Skeletal muscle tissue (tissue), 4 donors: ENCODE measurements around the gene AFAP1. TPM values are rescaled to one million over a fixed set of nuclear protein-coding genes. Genes with fewer than 3 reads are reported as not detected.

Experiments used
- H3K27ac ChIP-seq: one replicate; pipeline ENCODE4 v1.7.0; 2013; ENCODE audit warnings: mild to moderate bottlenecking, low read depth, low read length, inconsistent platforms
- H3K27me3 ChIP-seq, 3 donors: one replicate each; pipeline ENCODE4 v1.7.0; 2013; ENCODE audit warnings: low read length in 3 of 3; ENCODE audit not compliant: control insufficient read depth in 3 of 3, insufficient read depth in 3 of 3
- H3K36me3 ChIP-seq, 3 donors: one replicate each; pipeline ENCODE4 v1.7.0; 2013; ENCODE audit warnings: low read length in 3 of 3; ENCODE audit not compliant: control insufficient read depth in 3 of 3, insufficient read depth in 3 of 3
- H3K4me1 ChIP-seq, 3 donors: one replicate each; pipeline ENCODE4 v1.7.0; 2013; ENCODE audit warnings: low read length in 3 of 3, mild to moderate bottlenecking in 3 of 3; ENCODE audit not compliant: control insufficient read depth in 3 of 3, insufficient read depth in 3 of 3
- H3K4me3 ChIP-seq, 3 donors: one replicate each; pipeline ENCODE4 v1.7.0; 2013; ENCODE audit warnings: low read length in 3 of 3
- H3K9ac ChIP-seq, 3 donors: one replicate each; pipeline ENCODE4 v1.7.0; 2013; ENCODE audit warnings: low read length in 3 of 3, mild to moderate bottlenecking in 3 of 3, moderate library complexity in 2 of 3, low read depth in 1 of 3
- H3K9me3 ChIP-seq, 3 donors: one replicate each; pipeline ENCODE4 v1.7.0; 2013; ENCODE audit warnings: low read length in 3 of 3; ENCODE audit not compliant: control insufficient read depth in 3 of 3
- total RNA-seq: library from RNA; depleted of rRNA; stranded (reverse); fragments of >200 nt; gene quantifications from one replicate; pipeline ENCODE4 v1.2.3, GENCODE V29; 2014
- donor health status: Osteomylitis.

Gene AFAP1
- total RNA-seq, 1 donor from 2014 or later = 29.2 TPM

GRCh38 chr4:7759216-7759615 lies 180.4 kb downstream of the AFAP1 start:
- no peak overlapping the region for H3K9ac ChIP-seq
- H3K4me3 ChIP-seq = no peak overlapping the region
- H3K27ac ChIP-seq = no peak overlapping the region
- peaks cover 4 to 7% (median 5%) of the 10 kb centered on the region in 3 donors for H3K36me3 ChIP-seq
- no peaks in the 10 kb centered on the region for H3K27me3 ChIP-seq
- H3K4me1 ChIP-seq = peaks cover 8 to 26% (median 11%) of the 10 kb centered on the region in 3 donors
- H3K9me3 ChIP-seq = no peaks in the 10 kb centered on the region

- Histone ChIP-seq H3K27me3 (no peaks in the 10 kb centered on the region), H3K27ac (no peak overlapping the region), H3K4me3 (no peak overlapping the region), H3K4me1 (peaks cover 8 to 28% (median 13%) of the 10 kb centered on the region in 3 donors), H3K36me3 (peaks cover 0 to 3% (median 3%) of the 10 kb centered on the region in 3 donors), H3K9me3 (no peaks in the 10 kb centered on the region), H3K9ac (no peak overlapping the region)
Measured at GRCh38 chr4:7758476-7758875, 181.2 kb downstream of the AFAP1 start.

- Histone ChIP-seq H3K9me3 (no peaks in the 10 kb centered on the region), H3K36me3 (peaks cover 0 to 3% (median 0%) of the 10 kb centered on the region in 3 donors), H3K4me3 (no peak overlapping the region), H3K27me3 (no peaks in the 10 kb centered on the region), H3K9ac (peak overlapping the region in 1 of 3 donors; percentile 25), H3K27ac (no peak overlapping the region), H3K4me1 (peaks cover 8 to 32% (median 13%) of the 10 kb centered on the region in 3 donors)
Measured at GRCh38 chr4:7757501-7758471, 181.9 kb downstream of the AFAP1 start.

GRCh38 chr4:7756561-7757355 lies 182.9 kb downstream of the AFAP1 start:
- Histone ChIP-seq H3K36me3 (no peaks in the 10 kb centered on the region), H3K27me3 (no peaks in the 10 kb centered on the region), H3K9ac (no peak overlapping the region), H3K9me3 (no peaks in the 10 kb centered on the region), H3K4me3 (no peak overlapping the region), H3K4me1 (peaks cover 8 to 30% (median 13%) of the 10 kb centered on the region in 3 donors), H3K27ac (no peak overlapping the region)

- H3K4me1 ChIP-seq = peaks cover 8 to 29% (median 13%) of the 10 kb centered on the region in 3 donors
- H3K4me3 ChIP-seq = no peak overlapping the region
- no peak overlapping the region for H3K27ac ChIP-seq
- no peaks in the 10 kb centered on the region for H3K27me3 ChIP-seq
- H3K36me3 ChIP-seq = no peaks in the 10 kb centered on the region
- H3K9ac ChIP-seq = no peak overlapping the region
- H3K9me3 ChIP-seq = no peaks in the 10 kb centered on the region
Measured at GRCh38 chr4:7756071-7756470, 183.6 kb downstream of the AFAP1 start.

GRCh38 chr4:7755561-7755960 lies 184.1 kb downstream of the AFAP1 start:
- Histone ChIP-seq H3K9ac (no peak overlapping the region), H3K9me3 (no peaks in the 10 kb centered on the region), H3K4me3 (no peak overlapping the region), H3K4me1 (peaks cover 8 to 29% (median 13%) of the 10 kb centered on the region in 3 donors), H3K36me3 (no peaks in the 10 kb centered on the region), H3K27ac (no peak overlapping the region), H3K27me3 (no peaks in the 10 kb centered on the region)

GRCh38 chr4:7754565-7755262 lies 184.9 kb downstream of the AFAP1 start:
- Histone ChIP-seq H3K4me3 (no peak overlapping the region), H3K9ac (no peak overlapping the region), H3K36me3 (no peaks in the 10 kb centered on the region), H3K9me3 (no peaks in the 10 kb centered on the region), H3K4me1 (peaks cover 8 to 28% (median 13%) of the 10 kb centered on the region in 3 donors), H3K27me3 (no peaks in the 10 kb centered on the region), H3K27ac (no peak overlapping the region)

- Histone ChIP-seq H3K4me1 (peaks cover 8 to 24% (median 13%) of the 10 kb centered on the region in 3 donors), H3K9me3 (no peaks in the 10 kb centered on the region), H3K4me3 (no peak overlapping the region), H3K27ac (no peak overlapping the region), H3K9ac (no peak overlapping the region), H3K27me3 (no peaks in the 10 kb centered on the region), H3K36me3 (no peaks in the 10 kb centered on the region)
Measured at GRCh38 chr4:7753931-7754465, 185.7 kb downstream of the AFAP1 start.

- Histone ChIP-seq H3K4me1 (peaks cover 8 to 21% (median 13%) of the 10 kb centered on the region in 3 donors), H3K9me3 (no peaks in the 10 kb centered on the region), H3K27me3 (no peaks in the 10 kb centered on the region), H3K27ac (no peak overlapping the region), H3K4me3 (no peak overlapping the region), H3K36me3 (no peaks in the 10 kb centered on the region), H3K9ac (peak overlapping the region in 1 of 3 donors; percentile 33)
Measured at GRCh38 chr4:7753271-7753670, 186.4 kb downstream of the AFAP1 start.
